NCI-H345 (cell line): ENCODE data around the gene ZNF385D.

Source experiments
- DNase-seq: peaks from one replicate; lab custom pipeline; 2025; lab: John Stamatoyannopoulos, UW

ZNF385D gene

DNA sequence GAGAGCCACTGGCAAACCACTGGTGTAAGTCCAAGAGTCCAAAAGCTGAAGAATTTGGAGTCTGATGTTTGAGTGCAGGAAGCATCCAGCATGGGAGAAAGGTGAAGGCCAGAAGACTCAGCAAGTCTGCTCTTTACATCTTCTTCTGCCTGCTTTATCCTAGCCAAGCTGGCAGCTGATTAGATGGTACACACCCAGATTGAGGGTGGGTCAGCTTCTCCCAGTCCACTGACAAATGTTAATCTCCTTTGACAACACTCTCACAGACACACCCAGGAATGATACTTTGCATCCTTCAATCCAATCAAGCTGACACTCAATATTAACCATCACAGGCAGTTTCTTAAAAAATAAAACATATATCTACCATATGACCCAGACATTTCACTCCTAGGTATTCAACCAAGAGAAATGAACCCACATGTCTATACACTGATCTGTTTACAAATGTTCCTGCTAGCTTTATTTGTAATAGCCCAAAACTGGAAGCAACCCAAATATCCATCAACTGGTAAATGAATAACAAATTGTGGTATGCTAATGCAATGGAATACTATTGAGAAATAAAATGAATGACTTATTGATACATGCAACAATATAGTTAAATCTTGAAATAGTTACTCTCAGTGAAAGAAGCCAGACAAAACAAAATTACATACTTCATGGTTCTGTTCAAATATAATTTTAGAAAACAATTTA is 373.8 kb downstream of the ZNF385D start:
- no peak for DNase-seq

DNA sequence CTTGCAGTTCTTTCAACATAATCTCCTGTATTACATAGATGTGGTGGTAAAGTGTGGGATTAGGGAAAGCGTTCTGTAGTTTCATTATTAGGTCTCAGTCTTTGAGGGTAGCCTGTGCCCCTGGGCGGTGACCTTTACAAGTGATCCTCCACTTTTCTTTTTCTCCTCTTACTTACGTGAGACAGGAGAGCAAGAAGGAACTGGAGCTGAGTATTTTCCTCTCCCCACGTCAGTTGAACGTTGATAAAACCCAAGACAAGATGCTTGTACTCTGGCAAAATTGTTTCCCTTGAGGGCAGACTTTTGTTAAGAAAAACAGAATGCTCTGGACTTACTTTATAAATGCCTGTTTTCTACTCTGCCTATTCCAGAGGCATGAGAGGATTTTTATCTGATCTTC is 378.7 kb downstream of the ZNF385D start:
- DNase-seq: no peak
